ENCODE data around the gene HEATR5B.
"Not testable (repeated sequence)": the region's sequence is repeated elsewhere in the genome, so short reads cannot be mapped to it uniquely, and the experiment has no call there.

The HEATR5B gene

DNA sequence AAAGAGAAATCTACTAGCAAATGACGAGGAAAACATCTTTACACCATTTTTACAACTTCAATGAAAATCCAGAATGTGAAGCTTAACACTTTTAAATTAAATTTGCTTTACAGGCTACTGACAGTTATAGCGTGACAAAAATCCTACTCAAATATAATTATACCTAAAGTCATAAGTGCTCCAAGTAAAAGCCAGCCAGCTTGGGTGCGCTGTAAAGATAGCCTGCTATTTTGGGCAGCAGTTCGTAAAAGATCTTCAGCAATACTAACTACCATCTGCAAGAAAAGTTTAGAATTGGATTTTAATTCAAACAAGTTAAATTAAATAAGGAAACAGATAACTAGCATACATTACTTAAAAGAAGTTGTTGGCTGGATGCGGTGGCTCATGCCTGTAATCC is 22.4 kb downstream of the HEATR5B start:
- DNase-seq (ENCODE audit: low read depth), result no peak

DNA sequence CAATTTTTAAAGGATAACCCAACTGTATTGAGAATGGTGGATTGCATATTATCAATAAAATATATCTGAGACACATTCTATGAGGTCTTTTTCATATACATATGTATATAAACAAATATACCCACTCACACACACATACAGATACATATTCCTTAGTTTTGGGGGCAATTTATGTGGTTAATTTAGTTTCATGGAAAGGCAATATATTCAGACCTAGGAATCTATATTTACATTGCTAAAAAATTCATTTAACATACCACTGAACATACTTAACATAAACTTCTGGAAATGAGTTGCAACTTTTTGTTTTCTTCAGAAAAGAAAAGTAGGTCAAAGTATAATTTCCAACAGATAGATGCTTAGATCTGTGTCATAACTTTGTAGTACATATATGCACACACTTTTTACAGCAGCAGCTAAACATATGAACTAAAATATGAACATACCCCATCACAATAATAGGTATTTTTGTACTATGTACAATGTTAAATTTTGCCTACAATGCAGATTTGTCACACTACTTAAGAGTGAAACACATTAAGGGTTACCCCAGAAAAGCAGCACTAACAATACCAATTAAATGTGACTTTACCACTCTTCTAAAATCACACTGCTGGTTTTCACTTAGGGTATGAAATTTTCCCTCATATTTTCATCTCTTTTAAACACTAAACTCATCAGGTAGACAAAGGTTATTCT is 23.0 kb downstream of the HEATR5B start:
- DNase-seq (ENCODE audit: low read depth), result no peak

DNA sequence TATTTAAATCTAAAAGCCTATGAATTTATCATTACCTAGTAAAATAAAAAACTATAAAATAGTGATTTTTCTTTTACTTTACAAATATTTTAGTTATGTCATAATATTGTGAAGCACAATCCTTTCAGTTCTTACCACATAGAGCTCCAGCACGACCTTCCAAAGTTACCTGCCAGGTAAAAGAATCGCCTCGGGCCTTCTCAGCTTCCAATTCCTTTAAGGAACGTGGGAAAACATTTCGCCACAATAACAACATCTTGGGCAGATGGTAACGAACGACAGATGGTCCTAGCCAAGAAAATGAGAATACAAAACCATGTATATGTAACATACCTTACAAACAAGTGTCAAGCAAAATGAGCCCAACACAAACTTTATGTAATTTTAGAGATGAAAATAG is 23.7 kb downstream of the HEATR5B start:
- DNase-seq (ENCODE audit: low read depth), result no peak

DNA sequence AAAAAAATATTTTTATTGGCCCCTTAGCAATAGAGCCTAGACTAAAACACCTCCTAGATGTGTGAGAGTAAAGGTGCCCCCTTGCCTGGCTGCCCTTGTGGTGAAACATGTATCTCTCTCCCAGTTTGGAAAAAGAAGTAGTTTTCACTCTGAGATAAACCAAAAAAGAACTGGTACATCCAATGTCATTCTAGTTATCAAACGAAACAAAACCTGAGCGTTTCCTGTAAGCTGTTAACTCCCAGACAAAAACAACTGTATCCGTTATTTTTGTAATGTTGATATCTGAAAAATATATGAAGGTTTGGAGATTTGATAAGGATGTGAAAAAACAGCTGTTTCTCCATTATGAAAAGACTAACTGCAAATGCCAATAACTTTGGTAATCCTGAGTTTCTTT is 24.3 kb downstream of the HEATR5B start:
- DNase-seq (ENCODE audit: low read depth), result no peak

DNA sequence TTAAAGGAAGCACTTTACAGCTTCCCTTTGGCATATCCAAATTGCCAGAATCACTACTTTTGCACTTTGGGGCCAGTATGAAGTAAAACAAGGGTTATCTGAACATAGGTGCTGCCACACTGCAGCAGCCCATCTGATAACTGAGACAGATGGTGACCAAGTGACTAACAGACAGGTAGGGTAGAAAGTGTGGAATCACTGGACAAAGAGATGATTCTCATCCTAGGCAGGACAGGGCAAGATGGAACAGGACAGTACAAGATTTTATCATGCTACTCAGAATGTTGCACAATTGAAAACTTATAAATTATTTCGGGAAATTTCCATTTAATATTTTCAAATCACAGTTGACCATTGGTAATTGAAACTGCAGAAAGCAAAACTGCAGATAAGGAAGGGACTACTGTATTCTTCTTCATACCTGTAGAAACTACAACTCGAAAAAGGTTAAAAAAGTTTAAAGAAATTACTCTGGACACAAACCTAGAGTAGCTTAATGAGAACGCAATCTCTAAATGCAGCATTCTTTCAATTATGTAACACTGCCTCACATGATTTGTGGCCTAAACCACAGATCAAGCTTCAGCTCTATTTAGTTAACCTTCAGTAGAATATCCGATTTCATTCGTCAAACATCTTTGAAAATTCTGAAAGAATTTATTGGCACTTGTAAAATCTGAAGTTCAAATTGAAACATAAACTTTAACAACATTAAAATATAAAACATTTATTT is 31.4 kb downstream of the HEATR5B start:
- DNase-seq (ENCODE audit: low read depth), result no peak

DNA sequence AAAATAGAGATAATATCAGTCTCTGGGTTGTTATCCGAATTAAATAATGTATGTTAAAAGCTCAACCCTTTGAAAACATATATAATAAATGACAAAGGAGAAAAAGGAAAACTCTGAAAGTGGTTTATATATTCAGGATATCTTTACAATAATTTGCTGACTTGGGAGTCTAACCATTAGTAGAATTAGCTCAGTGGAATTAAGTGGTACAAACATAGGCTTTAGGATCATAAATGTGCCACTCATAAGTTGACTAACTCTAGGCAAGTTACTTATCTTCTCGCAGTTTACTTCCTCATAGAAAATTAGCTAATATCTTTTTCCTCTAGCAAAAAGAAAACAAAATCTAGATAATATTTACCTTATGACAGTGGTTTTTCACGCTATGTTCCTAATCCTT is 44.6 kb downstream of the HEATR5B start:
- DNase-seq (ENCODE audit: low read depth), result no peak

DNA sequence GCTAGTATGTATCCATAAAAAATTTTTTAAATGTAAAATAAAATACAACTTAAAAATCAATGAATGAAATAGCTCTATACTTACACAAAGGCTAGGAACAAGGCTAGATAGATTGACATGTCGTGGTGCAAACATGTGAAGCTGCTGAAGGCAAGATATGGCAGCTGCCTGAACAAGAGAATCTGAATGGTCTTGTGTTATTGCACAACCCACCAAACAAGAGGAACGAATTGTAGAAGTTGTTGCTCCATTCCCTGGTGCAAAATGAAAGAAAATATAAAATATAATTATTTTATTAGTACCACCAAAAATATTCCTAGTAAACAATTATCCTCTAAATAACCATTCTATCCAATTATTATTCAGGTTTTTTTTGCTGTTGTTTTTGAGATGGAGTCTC is 46.4 kb downstream of the HEATR5B start:
- DNase-seq (ENCODE audit: low read depth), result no peak

DNA sequence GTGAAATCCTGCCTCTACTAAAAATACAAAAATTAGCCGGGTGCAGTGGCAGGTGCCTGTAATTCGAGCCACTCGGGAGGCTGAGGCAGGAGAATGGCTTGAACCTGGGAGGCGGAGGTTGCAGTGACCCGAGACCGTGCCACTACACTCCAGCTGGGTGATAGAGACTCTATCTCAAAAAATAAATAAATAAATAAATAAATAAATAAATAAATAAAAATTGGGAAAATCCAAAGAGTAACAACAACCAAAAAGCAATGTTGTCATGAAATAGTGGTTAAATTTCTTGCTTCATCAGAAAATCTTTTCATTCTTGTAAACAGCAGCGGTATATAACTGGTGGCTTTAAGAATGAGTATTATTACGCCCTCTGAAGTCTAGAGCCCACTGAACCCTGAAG is 54.4 kb downstream of the HEATR5B start:
- no peak for DNase-seq (ENCODE audit: low read depth)

DNA sequence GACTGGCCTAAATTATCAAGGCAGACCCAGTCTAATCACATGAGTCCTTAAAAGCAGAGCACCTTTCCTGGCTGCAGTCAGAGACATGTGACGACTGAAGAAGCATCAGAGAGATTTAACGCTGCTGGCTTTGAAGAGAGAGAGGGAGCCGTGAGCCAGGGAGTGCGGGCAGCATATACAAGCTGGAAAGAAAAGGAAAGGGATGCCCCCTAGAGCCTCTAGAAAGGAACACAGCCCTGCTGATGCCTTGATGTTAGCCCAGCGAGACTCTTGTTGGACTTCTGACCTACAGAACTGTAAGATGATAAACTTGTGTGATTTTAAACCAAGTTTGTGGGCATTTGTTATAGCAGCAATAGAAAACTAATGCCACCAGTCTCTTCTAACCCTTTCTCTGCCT is 58.1 kb downstream of the HEATR5B start:
- no peak for DNase-seq (ENCODE audit: low read depth)

DNA sequence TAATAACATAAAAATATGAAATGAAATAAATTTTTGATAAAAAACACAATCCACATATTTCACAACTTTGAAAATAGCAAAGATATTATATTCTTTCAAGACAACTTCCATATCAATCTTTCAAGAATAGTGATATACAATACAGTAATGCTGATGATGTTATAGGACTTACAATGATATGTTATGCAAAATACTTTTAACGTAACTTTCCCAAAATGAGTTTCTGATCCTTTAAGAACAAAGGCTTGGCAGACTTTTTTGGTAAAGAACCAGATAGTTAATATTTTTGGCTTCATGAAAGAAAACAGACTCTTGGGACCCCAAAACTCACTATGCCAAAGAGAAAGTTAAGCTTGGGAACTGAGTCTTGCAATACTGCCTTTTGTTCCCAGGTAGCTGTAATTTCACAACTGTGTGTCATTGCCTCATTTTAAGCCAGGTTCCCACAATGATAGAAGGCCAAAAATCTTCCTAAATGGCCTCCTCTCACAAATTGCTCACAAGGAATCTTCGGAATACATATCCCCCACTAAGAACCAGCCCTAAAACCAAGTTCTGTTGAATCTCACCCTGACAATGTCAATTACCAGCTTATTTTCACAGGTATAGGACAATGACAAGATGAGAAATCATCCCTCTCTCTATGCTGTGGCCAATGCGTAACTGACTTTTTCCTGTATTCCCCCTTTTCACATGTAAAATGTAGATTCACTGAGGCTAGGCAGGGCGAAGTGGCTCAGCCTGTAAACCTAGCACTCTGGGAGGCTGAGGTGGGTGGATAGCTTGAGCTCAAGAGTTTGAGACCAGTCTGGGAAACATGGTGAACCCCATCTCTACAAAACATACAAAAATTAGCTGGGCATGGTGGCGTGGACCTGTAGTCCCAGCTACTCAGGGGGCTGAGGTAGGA is 63.0 kb downstream of the HEATR5B start:
- DNase-seq (ENCODE audit: low read depth), result no peak

DNA sequence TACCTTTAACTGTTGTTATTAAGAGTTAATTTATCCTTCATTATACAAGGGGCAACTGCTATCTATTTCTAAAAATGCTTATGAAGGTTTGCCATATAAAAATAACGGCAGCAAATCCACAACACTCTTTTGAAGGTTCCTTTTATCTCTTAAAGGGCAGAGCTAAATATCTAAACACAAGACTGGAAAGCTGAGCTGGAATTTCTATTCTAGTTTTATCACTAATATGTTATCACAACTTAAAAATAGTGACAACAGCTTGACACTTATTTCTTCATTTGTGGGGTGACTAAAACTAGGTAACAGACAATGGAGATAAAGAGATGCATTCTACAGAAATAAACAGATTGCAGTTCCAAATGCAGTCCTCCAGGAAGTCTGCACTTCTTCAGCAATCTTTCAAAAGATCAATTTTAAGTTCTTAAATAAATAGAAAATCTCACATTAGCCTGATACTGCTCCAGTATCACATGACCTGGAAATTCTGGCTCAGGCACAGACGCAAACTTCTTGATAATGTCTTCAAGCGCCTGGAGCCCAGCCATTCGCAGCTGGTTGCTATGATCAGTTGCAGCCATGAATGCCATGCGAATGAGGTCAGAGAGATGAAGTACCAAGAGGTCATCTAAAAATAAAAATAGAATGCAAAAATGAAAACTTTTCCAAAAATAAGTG is 63.8 kb downstream of the HEATR5B start:
- DNase-seq (ENCODE audit: low read depth), result peak; percentile 75

DNA sequence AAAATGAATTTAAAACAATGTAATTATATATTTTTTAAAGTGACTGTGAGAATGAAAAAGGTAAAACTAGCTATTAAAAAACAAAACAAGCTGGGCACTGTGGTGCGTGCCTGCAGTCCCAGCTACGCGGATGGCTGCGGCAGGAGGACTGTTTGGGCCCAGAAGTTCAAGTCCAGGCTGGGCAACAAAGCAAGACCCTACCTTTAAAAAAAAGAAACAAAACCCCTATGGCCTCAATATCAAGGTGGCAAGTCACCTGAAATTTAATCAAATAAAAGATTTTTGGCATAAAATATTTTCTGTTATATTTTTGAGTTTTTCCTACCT is 70.9 kb downstream of the HEATR5B start:
- DNase-seq (ENCODE audit: low read depth), result no peak

DNA sequence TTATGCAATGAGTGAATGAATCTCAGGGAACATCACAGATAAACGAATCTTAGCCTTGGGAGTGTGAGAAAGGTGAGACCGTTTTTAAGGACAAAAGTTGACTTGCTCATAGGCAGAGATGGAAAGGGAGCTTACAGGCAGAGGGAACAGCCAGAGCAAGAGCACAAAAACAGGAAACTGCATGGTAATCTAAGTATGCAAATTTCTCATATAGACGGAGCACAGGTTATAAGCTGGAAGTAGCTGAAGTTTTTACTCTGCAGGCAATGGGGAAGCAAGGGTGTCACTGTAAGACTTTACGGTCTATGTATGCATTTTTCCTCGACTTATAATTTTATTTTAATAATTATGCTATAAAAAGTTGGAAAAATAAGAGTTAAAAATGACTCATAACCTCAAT is 73.0 kb downstream of the HEATR5B start:
- no peak for DNase-seq (ENCODE audit: low read depth)

DNA sequence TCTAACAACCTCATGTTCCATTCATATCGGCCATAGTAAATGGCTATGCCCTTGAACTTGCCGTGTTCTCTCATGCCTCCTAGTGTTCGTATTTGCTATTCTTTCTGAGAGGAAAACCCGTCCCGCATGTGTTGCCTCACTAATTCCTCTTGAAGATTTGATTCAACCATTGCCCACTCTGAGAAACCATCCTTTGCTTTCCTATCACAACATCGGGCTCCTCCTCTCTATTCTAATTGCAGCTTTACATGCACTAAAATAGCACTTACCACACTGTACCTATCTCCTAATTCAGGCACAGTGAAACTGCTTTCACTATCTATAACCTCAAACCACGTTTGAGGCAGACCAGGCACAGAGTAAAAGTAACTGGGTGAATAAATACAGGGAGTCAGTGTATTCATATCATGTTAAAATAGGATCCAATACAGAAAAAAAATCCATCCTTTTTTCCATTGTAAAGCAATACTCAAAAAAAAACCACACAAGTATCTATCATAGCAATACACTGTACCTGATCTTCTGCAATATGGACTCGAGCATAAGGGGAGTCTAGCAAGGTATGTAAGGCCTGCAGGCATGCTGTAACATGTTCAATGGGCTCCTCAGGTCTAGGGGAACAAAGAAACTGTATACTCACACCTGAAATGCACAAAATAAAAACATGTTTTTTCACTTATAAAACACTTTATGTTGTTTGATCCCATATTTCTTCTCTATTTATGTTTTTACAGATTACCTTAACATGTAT is 78.9 kb downstream of the HEATR5B start:
- DNase-seq (ENCODE audit: low read depth), result peak; percentile 12

DNA sequence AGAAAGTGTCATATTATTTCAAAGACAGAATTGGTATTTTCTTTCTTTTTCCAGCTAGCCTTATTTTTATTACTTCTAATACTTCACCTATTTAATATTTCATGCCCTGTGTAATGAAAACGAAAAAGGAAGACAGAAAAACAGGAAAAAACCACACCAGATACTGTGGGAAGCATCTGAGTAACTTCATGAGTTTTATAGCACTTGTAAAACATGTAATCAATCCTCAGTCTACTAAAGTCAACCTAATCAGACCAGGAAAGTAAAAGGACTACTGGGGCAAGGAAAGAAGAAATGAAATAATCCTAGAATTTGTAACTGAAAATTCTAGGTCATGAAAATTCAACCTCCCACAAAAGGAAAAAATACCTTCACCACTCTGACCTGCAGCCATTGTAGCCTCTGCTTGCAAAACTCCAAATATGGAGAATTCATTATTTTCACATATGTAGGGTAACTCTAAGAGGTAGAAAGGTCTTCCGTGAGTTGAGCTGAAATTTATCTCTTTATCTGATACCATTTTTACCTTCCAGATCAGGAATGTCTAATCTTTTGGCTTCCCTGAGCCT is 83.1 kb downstream of the HEATR5B start:
- DNase-seq (ENCODE audit: low read depth), result no peak

DNA sequence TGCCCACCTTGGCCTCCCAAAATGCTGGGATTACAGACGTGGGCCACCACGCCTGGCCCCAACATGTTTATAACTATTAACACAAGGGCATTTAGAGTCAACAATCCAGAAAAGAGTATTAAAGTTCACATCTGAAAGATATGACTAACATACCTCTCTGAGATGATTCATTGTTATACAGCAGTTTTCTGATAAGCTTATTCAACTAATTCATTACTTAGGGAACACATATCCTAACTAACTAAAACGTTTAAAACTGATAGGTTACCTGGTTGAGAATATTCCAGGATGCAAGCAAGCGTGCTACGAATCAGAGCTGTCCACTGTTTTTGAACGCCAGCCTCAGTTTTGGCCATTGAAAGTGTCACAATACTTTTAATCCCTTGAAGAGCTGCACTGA is 83.9 kb downstream of the HEATR5B start:
- DNase-seq (ENCODE audit: low read depth), result no peak

DNA sequence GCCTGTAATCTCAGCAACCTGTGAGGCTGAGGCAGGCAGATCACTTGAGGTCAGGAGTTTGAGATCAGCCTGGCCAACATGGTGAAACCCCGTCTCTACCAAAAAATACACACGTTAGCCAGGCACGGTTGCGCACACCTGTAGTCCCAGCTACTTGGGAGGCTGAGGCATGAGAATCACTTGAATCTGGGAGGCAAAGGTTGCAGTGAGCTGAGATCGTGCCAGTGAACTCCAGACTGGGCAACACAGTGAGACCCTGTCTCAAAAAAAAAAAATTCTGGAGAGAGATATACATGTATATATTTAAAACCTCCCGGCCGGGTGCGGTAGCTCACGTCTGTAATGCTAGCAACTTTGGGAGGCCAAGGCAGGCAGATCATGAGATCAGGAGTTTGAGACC is 84.8 kb downstream of the HEATR5B start:
- not testable (repeated sequence) for DNase-seq (ENCODE audit: low read depth)

DNA sequence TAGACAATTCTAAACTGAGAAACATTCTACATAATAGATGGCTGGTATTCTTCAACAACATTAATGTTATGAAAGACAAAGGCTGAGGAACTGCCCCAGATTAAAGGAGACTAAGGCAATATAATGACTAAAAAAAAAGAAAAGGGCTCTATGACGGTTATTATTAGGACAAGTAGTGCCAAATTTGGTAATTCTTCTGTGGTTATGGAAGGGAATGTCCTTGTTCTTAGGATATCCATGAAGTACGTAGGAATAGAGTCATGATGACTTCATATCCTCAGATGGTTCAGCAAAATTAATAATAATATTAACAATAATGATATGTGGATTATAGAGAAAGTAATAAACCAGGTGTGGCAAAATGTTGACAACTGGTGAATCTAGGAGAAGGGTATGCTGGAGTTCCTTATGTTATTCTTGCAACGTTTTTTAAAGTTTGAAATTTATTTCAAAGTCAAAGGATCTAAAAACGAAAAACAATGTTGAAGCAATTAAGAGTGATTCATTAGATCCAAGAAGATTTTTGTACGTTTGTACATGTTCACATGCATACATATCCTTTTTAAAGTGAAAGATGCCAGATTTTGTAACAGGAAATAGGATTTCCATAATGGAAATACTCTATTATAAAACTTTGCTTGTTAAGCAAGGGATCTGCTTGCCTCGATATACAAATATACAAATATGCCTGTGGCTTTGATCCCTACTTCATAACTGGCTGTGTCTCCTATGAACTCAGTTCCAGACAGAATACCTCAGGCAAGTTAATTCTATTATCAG is 90.1 kb downstream of the HEATR5B start:
- no peak for DNase-seq (ENCODE audit: low read depth)

DNA sequence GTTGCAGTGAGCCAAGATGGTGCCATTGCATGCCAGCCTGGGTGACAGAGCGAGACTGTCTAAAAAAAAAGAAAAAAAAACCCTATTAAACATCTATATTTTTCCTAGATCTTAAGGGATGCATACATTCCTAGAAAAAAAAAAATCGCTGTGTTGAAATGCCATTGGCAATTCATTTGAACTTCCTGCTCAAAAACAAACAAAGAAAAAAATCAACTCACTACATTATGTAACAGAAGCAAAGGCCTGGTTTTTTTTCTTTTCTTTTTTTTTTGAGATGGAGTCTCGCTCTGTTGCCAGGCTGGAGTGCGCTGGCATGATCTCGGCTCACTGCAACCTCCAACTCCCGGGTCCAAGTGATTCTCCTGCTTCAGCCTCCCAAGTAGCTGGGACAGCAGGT is 96.2 kb downstream of the HEATR5B start:
- no peak for DNase-seq (ENCODE audit: low read depth)

DNA sequence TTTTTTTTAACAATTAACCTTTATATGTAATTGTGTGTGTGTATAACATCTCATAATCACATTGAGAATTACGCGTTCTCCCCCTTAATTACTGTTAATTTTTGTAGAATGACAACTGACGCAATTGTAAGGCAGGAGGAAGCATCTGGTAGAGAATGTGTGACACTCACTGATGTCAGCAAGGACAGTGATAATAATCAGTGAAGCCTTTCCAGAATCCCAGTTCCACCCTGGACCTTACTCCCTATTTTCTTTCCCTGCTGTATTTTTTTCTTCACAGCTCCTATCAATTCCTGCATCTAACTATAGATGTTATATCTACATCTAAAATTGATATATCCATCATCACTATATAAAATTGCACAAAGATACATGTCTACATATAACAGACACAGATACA is 101.7 kb downstream of the HEATR5B start:
- no peak for DNase-seq (ENCODE audit: low read depth)

DNA sequence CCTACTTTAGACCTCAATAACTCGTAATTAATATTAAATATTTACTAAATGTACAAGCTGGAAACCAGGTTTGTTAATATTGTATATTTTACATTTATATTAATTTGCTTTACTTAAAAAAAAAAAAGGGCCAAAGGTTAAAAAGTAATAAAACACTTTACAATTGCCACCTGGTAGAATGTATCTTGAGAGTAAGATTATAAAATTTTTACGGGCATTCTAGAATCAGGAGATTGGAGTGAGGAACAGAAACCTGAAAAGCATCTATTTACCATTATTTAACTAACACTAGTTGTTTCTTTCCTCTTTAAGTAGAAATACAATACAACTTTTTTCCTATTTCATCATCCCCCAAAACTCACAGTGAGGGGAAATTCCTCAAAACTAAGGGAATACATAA is 102.3 kb downstream of the HEATR5B start:
- no peak for DNase-seq (ENCODE audit: low read depth)

Data from fibroblast of the conjunctiva (primary cell).